Neural crest cell (in vitro differentiated cells): Measurements from ENCODE around the gene AP2M1. TPM values are rescaled to one million over a fixed set of nuclear protein-coding genes. Genes with fewer than 3 reads are reported as not detected.
"Not testable (repeated sequence)": the region's sequence is repeated elsewhere in the genome, so short reads cannot be mapped to it uniquely, and the experiment has no call there.

ENCODE experiments used
- DNase-seq: peaks from one replicate; pipeline ENCODE4 v3.0.0; 2021; ENCODE audit warnings: low read depth, mixed read lengths, low spot score
- H3K27ac Mint-ChIP-seq: one replicate; pipeline ENCODE4 v1.8.0; 2021; ENCODE audit warnings: mild to moderate bottlenecking, mixed read lengths; ENCODE audit not compliant: unreplicated experiment
- H3K27me3 Mint-ChIP-seq: 2 replicates; pipeline ENCODE4 v1.8.0; 2021; ENCODE audit warnings: low read depth, mild to moderate bottlenecking, mixed read lengths
- H3K36me3 Mint-ChIP-seq: 2 replicates; pipeline ENCODE4 v1.8.0; 2021; ENCODE audit warnings: low read depth, mild to moderate bottlenecking, mixed read lengths
- H3K4me1 Mint-ChIP-seq: 2 replicates; pipeline ENCODE4 v1.8.0; 2021; ENCODE audit warnings: mixed read lengths
- H3K4me3 Mint-ChIP-seq: one replicate; pipeline ENCODE4 v1.8.0; 2021; ENCODE audit warnings: mild to moderate bottlenecking, mixed read lengths
- H3K9me3 Mint-ChIP-seq: 2 replicates; pipeline ENCODE4 v1.8.0; 2021; ENCODE audit warnings: mixed read lengths
- CTCF ChIP-seq: fragments of 200-600 bp; sonication (generic); conservative IDR thresholded peaks from 2 replicates; pipeline ENCODE4 v1.5.0; 2021; ENCODE audit warnings: antibody characterized with exemption, mild to moderate bottlenecking
- total RNA-seq: library from RNA; stranded (reverse); gene quantifications from 2 replicates; pipeline ENCODE4 v1.2.1, GENCODE V29; 2021

Gene AP2M1
- total RNA-seq, 1 donor from 2014 or later: 289 TPM

GRCh38 chr3:184143327-184143726 lies 31.3 kb upstream of the AP2M1 start:
- Mint-ChIP-seq H3K36me3 (no peaks in the 10 kb centered on the region), H3K4me1 (no peaks in the 10 kb centered on the region), H3K9me3 (no peaks in the 10 kb centered on the region), H3K27me3 (no peaks in the 10 kb centered on the region), H3K27ac (no peak overlapping the region), H3K4me3 (no peak overlapping the region)
- no peak for TF ChIP-seq CTCF
- no peak for DNase-seq

GRCh38 chr3:184144505-184144904 lies 30.1 kb upstream of the AP2M1 start:
- H3K9me3 Mint-ChIP-seq: no peaks in the 10 kb centered on the region
- no peak for DNase-seq
- H3K4me1 Mint-ChIP-seq: no peaks in the 10 kb centered on the region
- no peak overlapping the region for H3K4me3 Mint-ChIP-seq
- no peaks in the 10 kb centered on the region for H3K36me3 Mint-ChIP-seq
- no peak overlapping the region for H3K27ac Mint-ChIP-seq
- TF ChIP-seq CTCF: no peak
- H3K27me3 Mint-ChIP-seq: no peaks in the 10 kb centered on the region

- H3K27ac Mint-ChIP-seq: no peak overlapping the region
- DNase-seq: no peak
- H3K4me3 Mint-ChIP-seq: no peak overlapping the region
- H3K4me1 Mint-ChIP-seq: no peaks in the 10 kb centered on the region
- H3K36me3 Mint-ChIP-seq: no peaks in the 10 kb centered on the region
- H3K27me3 Mint-ChIP-seq: no peaks in the 10 kb centered on the region
- no peaks in the 10 kb centered on the region for H3K9me3 Mint-ChIP-seq
- TF ChIP-seq CTCF: peak; percentile 48
Measured at GRCh38 chr3:184145111-184145524, 29.5 kb upstream of the AP2M1 start.

GRCh38 chr3:184145751-184146270 lies 28.8 kb upstream of the AP2M1 start:
- Mint-ChIP-seq H3K4me3 (no peak overlapping the region), H3K36me3 (no peaks in the 10 kb centered on the region), H3K27me3 (no peaks in the 10 kb centered on the region), H3K4me1 (no peaks in the 10 kb centered on the region), H3K9me3 (no peaks in the 10 kb centered on the region), H3K27ac (no peak overlapping the region)
- no peak for TF ChIP-seq CTCF
- DNase-seq: no peak

GRCh38 chr3:184148076-184148475 lies 26.6 kb upstream of the AP2M1 start:
- no peak overlapping the region for H3K4me3 Mint-ChIP-seq
- H3K9me3 Mint-ChIP-seq: no peaks in the 10 kb centered on the region
- H3K27ac Mint-ChIP-seq: no peak overlapping the region
- no peak for TF ChIP-seq CTCF
- H3K36me3 Mint-ChIP-seq: no peaks in the 10 kb centered on the region
- peaks cover 6% of the 10 kb centered on the region for H3K4me1 Mint-ChIP-seq
- H3K27me3 Mint-ChIP-seq: no peaks in the 10 kb centered on the region
- DNase-seq: no peak

GRCh38 chr3:184149123-184149522 lies 25.5 kb upstream of the AP2M1 start:
- TF ChIP-seq CTCF: no peak
- Mint-ChIP-seq H3K27me3 (no peaks in the 10 kb centered on the region), H3K9me3 (no peaks in the 10 kb centered on the region), H3K36me3 (no peaks in the 10 kb centered on the region), H3K4me3 (no peak overlapping the region), H3K27ac (no peak overlapping the region), H3K4me1 (peaks cover 15% of the 10 kb centered on the region)
- no peak for DNase-seq

GRCh38 chr3:184149770-184150169 lies 24.9 kb upstream of the AP2M1 start:
- DNase-seq, H3K9me3 Mint-ChIP-seq, H3K27me3 Mint-ChIP-seq, H3K36me3 Mint-ChIP-seq, H3K27ac Mint-ChIP-seq: not testable (repeated sequence)
- peak overlapping the region; percentile 72 for H3K4me3 Mint-ChIP-seq
- H3K4me1 Mint-ChIP-seq: peaks cover 21% of the 10 kb centered on the region
